WTC11 (cell line): ENCODE data around the gene WDFY4. TPM values are rescaled to one million over a fixed set of nuclear protein-coding genes. Genes with fewer than 3 reads are reported as not detected.

Experiments
- ATAC-seq: fragments of 200-7000 bp; cut with Tn5 transposase; 2 replicates; pipeline ENCODE4 v1.10.0; 2021; ENCODE audit warnings: mild to moderate bottlenecking, moderate library complexity
- CTCF ChIA-PET: fragments of 300-600 bp; sonication (Branson Sonifier 250); formaldehyde crosslinking; loops from one replicate; lab custom pipeline; 2021; ENCODE audit warnings: antibody characterized with exemption; lab: Charles Lee
- POLR2A ChIA-PET: fragments of 350-600 bp; sonication (Branson Sonifier 250); formaldehyde crosslinking; loops from one replicate; lab custom pipeline; 2021; ENCODE audit warnings: antibody characterized with exemption; lab: Charles Lee
- DNase-seq: peaks from one replicate; pipeline ENCODE4 v3.0.0; 2021; ENCODE audit warnings: low spot score
- H3K27ac Mint-ChIP-seq: 2 replicates; pipeline ENCODE4 v1.8.0; 2021; ENCODE audit warnings: mixed read lengths
- H3K27me3 Mint-ChIP-seq: 2 replicates; pipeline ENCODE4 v1.8.0; 2021; ENCODE audit warnings: low read depth, mild to moderate bottlenecking, moderate library complexity, mixed read lengths
- H3K36me3 Mint-ChIP-seq: 2 replicates; pipeline ENCODE4 v1.8.0; 2021; ENCODE audit warnings: mixed read lengths
- H3K4me1 Mint-ChIP-seq: 2 replicates; pipeline ENCODE4 v1.8.0; 2022; ENCODE audit warnings: mixed read lengths
- H3K4me3 Mint-ChIP-seq: 2 replicates; pipeline ENCODE4 v1.8.0; 2021; ENCODE audit warnings: mild to moderate bottlenecking, moderate library complexity, mixed read lengths
- H3K9me3 Mint-ChIP-seq: 2 replicates; pipeline ENCODE4 v1.8.0; 2021; ENCODE audit warnings: mixed read lengths
- CREM ChIP-seq: sonication (generic); formaldehyde crosslinking; IDR thresholded peaks from 2 replicates; pipeline ENCODE4 v1.8.1; 2022; ENCODE audit warnings: mild to moderate bottlenecking, missing genetic modification reagents, moderate library complexity
- E2F1 ChIP-seq: sonication (generic); formaldehyde crosslinking; IDR thresholded peaks from 2 replicates; pipeline ENCODE4 v1.8.0; 2022; ENCODE audit warnings: mild to moderate bottlenecking, missing genetic modification reagents
- E2F4 ChIP-seq: sonication (generic); formaldehyde crosslinking; IDR thresholded peaks from 2 replicates; pipeline ENCODE4 v1.8.1; 2022; ENCODE audit warnings: low read depth, mild to moderate bottlenecking, moderate library complexity, missing genetic modification reagents, borderline replicate concordance
- EMX1 ChIP-seq: fragments of 250-450 bp; sonication (Bioruptor Pico); IDR thresholded peaks from 2 replicates; pipeline ENCODE4 v1.8.0; 2021; ENCODE audit warnings: mild to moderate bottlenecking
- ESRRA ChIP-seq: sonication (generic); formaldehyde crosslinking; IDR thresholded peaks from 2 replicates; pipeline ENCODE4 v1.8.1; 2022; ENCODE audit warnings: mild to moderate bottlenecking, missing genetic modification reagents, borderline replicate concordance
- GABPB1 ChIP-seq: sonication (generic); formaldehyde crosslinking; IDR thresholded peaks from 2 replicates; pipeline ENCODE4 v1.8.1; 2023; ENCODE audit warnings: mild to moderate bottlenecking, missing genetic modification reagents
- IRF1 ChIP-seq: sonication (generic); formaldehyde crosslinking; IDR thresholded peaks from 2 replicates; pipeline ENCODE4 v1.8.0; 2023; ENCODE audit warnings: missing genetic modification reagents
- MXD4 ChIP-seq: fragments of 250-450 bp; sonication (Bioruptor Pico); IDR thresholded peaks from 2 replicates; pipeline ENCODE4 v1.8.0; 2021; ENCODE audit warnings: mild to moderate bottlenecking, moderate library complexity, borderline replicate concordance
- OVOL2 ChIP-seq: fragments of 250-450 bp; sonication (Bioruptor Pico); IDR thresholded peaks from 2 replicates; pipeline ENCODE4 v1.9.0; 2021; ENCODE audit warnings: mild to moderate bottlenecking, borderline replicate concordance
- SOX15 ChIP-seq: fragments of 250-450 bp; sonication (Bioruptor Pico); IDR thresholded peaks from 2 replicates; pipeline ENCODE4 v1.9.0; 2021; ENCODE audit warnings: mild to moderate bottlenecking
- USF2 ChIP-seq: sonication (generic); formaldehyde crosslinking; IDR thresholded peaks from 2 replicates; pipeline ENCODE4 v1.8.1; 2023; ENCODE audit warnings: mild to moderate bottlenecking, missing genetic modification reagents, moderate library complexity
- ZBTB21 ChIP-seq: sonication (generic); formaldehyde crosslinking; IDR thresholded peaks from 2 replicates; pipeline ENCODE4 v1.8.1; 2023; ENCODE audit warnings: mild to moderate bottlenecking, missing genetic modification reagents, borderline replicate concordance
- ZNF281 ChIP-seq: sonication (generic); formaldehyde crosslinking; IDR thresholded peaks from 2 replicates; pipeline ENCODE4 v1.8.0; 2023; ENCODE audit warnings: mild to moderate bottlenecking, missing genetic modification reagents
- total RNA-seq: library from RNA; stranded (reverse); gene quantifications from 3 replicates; pipeline ENCODE4 v1.2.3, GENCODE V29; 2021

Gene WDFY4
- total RNA-seq, 1 experiment from 2014 or later: 0.13 TPM

- TF ChIP-seq ZNF281 (CRISPR knock-in tag): no peak
- TF ChIP-seq SOX15: no peak
- TF ChIP-seq E2F4 (CRISPR knock-in tag): no peak
Measured at GRCh38 chr10:48710647-48711275, 26.1 kb downstream of the WDFY4 start (continued).

GRCh38 chr10:48711830-48712229, 27.2 kb downstream of the WDFY4 start:
- no peak overlapping the region for H3K27ac Mint-ChIP-seq
- ChIA-PET CTCF (interaction anchor here (1.3 to 1.5 kb wide), 2 partner anchors 34 to 56 kb away, joined by 3 to 5 read pairs; no protein-coding TSS in a partner anchor), POLR2A (no interaction called here)
- peaks cover 13% of the 10 kb centered on the region for H3K9me3 Mint-ChIP-seq
- no peaks in the 10 kb centered on the region; the same call in 1 of the 2 replicates for H3K27me3 Mint-ChIP-seq
- DNase-seq (no peak), ATAC-seq (no peak)
- peaks cover 2% of the 10 kb centered on the region for H3K4me1 Mint-ChIP-seq
- H3K4me3 Mint-ChIP-seq: no peak overlapping the region
- H3K36me3 Mint-ChIP-seq: no peaks in the 10 kb centered on the region
- no peak for TF ChIP-seq ZBTB21 (CRISPR knock-in tag)
- TF ChIP-seq E2F4 (CRISPR knock-in tag): no peak
- no peak for TF ChIP-seq MXD4
- TF ChIP-seq USF2 (CRISPR knock-in tag): no peak
- no peak for TF ChIP-seq EMX1
- no peak for TF ChIP-seq CREM (CRISPR knock-in tag)
- no peak for TF ChIP-seq OVOL2 (CRISPR knock-in tag)

GRCh38 chr10:48714088-48714487, 29.4 kb downstream of the WDFY4 start:
- no peaks in the 10 kb centered on the region for H3K4me1 Mint-ChIP-seq
- CTCF ChIA-PET: interaction anchor here (0.6 kb wide), 1 partner anchor 56 kb away, joined by 3 read pairs; no protein-coding TSS in a partner anchor
- POLR2A ChIA-PET: no interaction called here
- H3K27me3 Mint-ChIP-seq: no peaks in the 10 kb centered on the region
- H3K36me3 Mint-ChIP-seq: no peaks in the 10 kb centered on the region
- H3K27ac Mint-ChIP-seq: no peak overlapping the region
- peaks cover 13% of the 10 kb centered on the region for H3K9me3 Mint-ChIP-seq
- TF ChIP-seq IRF1 (CRISPR knock-in tag): no peak
- TF ChIP-seq ESRRA (CRISPR knock-in tag): no peak
- no peak for TF ChIP-seq GABPB1
- no peak for TF ChIP-seq E2F1 (CRISPR knock-in tag)
- H3K4me3 Mint-ChIP-seq: no peak overlapping the region
- ATAC-seq (no peak), DNase-seq (no peak)
